DMS79 (cell line): Measurements from ENCODE around the gene F3.

ENCODE experiments used
- DNase-seq: peaks from one replicate; lab custom pipeline; 2025; lab: John Stamatoyannopoulos, UW

F3 gene

DNA sequence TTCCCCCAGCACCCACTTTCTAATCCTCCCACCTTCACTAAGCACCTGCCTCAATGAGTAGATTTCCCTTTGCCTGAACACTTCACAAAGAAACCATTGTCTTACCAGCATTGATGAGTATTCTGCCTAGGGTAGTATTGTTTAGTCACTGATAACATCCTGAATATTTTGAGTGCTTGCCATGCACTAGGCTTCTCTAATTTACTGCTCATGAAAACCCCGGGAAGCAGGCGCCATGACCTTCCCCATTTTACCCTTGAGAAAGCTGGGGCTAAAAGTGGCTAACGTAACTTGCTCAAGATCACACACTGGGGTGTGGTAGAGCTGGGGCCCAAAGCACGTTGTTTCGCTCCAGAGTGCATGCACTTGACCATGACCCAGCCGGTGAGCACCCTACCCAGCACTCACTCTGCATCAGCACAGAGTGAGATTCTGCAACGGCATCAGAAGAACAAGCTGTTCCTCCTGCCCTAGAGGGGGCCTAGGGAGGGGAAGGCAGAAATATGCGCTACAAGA, 10.6 kb upstream of the F3 start:
- DNase-seq: no peak

DNA sequence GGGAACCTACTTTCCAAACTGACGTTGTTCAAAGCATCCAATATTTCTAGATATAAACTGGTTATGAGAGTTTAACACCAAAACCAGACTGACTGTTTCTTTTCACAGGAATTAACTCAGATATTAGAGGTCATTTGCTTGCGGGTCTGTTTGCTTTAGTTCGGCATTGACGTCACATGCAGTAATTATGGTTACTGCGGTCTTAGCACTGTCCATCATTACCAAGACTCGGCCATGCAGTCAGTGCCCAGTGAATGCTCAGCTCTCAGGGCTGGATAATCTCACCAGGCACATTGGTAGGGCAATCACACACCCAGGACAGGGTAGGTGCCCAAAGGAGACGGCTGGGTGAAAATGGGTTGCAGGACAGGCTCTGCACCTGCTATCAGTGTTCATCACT, 9.9 kb upstream of the F3 start:
- DNase-seq: no peak

DNA sequence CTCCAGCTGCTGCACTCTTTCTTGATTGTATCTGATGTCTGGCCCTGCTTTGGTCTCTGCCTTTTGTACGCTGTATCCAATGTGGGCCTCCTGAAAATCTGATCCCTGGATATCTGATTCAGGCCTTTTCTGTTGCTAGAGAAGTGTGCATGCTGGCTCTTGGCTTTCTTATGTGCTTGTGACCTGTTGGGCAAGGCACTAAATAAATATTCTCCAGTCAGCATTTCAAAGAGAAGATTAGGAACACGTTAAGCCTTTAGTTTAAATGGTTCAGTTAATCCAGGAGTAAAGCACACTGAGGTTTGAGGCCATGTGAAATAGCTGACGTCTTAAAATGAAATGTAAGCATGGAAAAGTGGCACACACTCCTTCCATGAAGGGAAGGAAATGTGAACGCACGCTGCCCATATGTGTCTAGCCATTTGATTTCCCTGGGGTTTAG, 9.3 kb upstream of the F3 start:
- DNase-seq: no peak

DNA sequence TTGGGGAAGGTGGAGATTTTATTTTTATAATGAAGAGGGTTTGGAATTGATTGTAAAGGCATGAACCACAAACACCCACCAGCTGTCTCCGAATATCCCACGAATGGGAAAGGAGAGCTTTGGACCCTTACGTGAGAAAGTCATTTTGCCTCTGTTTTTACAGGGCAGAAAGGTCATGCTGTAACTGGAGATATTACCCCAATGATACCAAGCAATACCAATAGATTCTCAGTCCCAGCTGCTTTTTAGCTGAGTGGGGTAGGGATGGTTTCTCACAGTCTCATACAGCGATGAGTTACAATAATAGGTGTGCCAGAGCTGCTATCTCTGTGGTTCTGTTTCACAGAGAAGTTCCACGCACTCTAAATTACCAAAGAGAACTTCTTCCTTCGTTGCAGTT, 8.8 kb upstream of the F3 start:
- DNase-seq: no peak

DNA sequence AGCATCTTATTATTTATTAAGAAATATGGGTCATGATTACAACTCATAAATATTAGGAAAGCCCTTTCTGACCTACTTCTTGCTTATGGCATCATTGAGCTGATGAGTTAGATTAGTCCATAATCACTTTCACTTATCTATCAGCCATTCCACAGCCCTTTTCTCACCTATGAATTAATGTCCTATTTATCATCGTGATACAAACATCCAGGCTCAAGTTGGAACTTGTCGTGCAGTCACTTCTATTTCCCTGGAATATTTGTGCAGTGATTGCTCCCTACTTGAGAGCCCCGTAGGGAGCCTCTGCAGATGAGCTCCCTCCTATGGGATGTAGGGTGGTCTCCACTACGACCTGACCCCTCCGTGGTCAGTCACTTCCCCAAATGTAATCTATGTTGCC, 8.1 kb upstream of the F3 start:
- no peak for DNase-seq

DNA sequence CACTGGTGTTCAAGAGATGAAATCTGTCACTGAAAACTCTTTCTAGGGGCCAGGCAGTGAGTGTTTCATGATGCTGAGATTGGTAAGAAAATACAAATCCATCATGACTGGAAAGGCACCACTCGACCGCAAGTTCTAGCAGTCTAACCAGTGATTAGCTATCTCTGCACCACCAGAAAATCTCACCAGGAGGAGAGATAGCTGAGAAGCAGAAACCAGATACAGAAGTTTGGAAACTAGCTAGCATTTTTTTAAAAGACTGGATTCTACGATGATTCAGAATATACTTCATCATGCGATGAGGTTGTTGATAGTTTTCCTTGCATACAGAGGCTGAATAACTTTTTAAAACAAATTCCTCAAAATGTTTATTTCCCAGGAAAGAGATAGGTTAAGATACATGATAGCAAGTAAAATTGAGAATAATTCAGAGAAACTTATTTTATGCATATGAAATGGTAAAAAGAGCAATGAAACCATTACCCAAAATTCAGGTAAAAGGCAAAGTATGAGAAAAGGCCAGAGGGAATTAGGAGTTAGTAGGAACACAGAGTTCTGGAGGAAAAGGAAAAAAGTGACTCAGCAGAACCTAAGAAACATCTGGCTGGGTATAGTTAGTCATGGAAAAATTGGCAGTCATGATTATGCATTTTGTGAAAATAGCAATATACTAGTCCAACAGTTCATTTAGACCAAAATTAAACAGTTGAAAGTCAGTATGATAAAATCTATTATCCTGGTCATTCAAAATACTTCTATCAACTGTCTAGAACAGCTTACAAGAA, 3.3 kb upstream of the F3 start:
- DNase-seq: no peak

DNA sequence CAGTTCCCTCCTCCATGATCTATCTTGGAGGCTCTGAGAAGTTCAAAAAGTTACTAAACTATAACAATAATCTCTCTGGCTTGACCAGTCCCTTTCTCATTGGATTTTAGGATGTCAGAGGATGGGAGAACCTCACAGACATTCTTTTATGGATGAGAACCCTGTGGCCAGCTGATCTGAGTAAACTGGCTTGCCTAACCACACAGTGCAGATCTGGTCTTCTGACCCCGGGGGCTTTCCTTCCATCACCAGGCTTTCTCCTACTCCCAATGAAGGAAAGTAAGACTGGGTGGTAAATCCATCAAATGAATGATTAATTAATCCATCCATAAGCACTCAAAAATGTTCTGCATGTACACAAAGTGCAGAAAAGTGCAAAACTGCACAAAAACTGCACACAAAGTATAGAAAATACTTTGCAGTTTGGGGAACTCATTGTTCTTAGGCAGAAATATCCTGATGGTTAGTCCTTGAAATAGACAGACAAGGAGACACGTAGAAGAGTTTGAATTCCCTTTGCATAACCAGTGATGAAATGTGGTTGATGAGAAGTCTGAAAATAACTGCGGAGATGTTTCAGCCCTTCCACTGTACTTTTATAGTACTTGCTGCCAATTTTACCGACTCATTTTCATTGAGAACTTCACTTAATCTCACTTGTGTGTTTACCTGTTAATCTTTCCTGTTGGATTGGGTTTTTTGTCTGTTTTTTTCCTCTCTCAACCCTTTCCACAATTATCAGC, 2.5 kb upstream of the F3 start:
- DNase-seq: no peak

DNA sequence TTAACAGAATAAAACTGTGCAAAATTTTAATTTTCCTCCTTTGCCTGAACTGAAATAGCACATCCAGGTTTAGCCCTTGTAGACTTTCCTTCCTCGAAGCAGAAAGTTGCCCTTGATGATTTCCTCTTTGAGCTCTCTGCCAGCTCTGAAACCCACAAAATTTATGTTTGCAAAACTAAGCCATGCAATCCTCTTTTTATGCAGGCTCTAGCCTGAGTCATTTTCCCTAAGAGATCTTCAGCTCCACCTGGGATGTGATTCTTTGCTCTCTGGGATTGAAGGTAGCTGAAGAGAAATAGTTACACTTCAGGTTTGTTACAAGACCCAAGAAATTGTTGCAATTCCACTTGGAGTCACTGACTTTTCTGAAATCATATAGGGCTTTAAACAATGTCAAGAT, 1.4 kb upstream of the F3 start:
- DNase-seq: no peak

DNA sequence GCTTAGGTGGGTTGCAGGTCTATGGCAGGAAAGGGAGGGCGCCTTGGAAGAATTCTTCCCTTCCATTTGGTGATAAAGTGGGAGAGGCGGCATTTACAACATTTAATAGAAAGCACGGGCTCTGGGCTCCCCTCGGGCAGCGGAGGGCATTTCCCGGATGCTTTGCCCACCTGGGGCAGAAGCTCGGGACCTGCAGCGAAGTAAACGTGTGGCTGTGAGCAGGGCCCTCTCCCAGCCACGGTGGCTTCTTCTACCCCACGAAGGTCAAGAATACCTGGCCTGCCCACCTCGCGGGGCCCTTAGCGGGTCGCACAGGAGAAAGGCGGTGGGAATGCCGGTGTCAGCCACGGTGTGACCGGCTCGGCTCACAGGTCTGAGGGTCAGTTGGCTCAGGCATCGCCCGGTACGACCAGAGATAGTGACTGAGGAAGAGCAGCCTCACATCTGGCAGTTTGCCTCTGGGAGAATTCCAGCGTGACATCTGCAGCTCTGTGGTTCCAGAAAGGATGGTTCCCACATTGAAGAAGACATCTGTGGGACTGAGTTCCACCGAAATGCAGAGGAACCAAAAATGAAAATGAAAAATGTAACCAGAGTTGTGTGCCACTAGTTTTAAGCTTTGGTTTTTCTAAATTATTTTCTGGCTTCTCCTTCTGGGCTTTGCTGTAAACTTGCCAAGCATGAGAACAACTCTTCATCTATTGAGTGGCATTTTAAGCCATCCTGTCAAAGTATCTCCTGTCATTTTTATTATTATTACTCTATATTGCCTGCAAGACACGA, 720 bp upstream of the F3 start:
- no peak for DNase-seq

DNA sequence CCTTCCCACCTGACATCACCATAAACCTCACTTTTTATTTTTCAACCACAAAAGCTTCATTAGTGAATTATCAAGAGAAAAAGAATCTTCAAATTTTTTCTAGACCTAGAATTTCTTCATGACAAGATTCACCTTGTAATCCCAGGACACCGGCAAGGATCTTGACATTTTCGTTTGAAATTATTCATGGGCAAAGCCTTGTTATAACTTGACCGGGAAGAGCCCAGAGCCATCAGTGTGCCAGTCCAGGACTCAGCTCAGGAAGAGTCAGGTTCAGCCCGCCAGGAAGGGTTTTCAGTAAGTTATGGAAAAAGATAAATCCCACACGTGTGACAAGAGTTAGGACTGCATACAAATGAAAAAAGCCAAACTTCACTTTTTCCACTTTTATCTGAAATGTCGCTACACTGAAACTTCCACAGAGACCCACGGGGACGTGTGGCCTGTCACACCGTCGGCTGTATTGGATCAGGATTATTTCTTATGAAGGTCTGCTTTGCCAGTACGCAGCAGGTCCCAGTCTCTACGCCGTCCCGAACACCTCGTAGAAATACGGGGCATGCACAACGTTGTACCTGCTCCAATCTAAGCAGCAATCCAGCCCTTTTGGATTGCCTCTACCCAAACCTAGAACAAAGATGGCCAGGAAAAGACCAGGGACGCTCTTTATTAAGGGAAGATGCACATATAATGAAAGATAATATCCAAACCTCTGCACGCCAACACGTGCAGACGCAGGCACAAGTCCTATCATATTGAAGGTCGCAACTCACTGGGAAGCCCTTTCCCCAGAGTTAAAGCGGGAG, 916 bp downstream of the F3 start:
- no peak for DNase-seq

DNA sequence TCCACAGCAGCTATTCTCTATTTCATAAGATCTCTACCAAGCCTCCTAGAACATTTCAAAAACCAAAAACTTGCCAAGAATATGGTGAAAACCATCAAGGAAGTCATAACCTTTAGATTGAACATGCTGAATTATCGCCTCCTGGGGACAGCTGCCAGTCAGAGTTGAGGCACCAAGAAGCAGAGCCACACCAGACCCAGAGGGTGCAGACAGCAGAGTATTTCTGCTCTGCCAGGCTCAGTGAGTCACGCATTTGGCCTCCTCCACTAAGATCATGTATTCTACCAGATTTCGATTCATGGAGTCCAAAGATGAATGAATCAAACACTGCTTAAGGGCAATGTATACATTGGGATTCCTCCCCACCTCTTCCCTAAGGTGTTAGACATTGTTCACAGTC, 2.1 kb downstream of the F3 start:
- no peak for DNase-seq

DNA sequence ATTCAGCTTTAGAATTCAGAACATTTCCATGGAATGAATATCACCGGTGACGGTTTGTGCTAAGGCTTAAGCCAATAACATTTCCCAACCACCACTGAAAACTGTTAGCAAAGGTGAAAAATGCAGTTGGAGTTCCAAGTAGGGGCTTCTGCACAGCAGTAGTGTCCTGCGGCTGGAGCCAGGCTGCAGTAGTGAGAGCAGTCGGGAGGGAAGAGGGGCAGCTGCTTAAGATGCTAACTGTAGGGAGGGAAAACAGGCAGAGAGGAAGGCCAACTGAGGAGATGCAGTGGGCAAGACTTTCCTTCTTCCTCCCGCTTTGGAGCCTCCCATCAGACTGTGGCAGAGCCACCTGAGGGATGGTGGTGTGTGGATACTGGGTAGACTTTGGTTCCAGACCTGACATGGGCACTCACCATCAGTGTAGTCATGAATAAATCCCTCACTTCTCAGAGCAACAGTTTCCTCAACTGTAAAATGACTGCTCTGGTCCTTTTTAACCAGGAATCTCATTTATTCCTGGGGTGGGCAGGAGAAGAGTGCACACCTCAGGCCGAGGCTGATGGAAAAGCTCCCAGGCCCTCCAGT, 3.2 kb downstream of the F3 start:
- DNase-seq: no peak

DNA sequence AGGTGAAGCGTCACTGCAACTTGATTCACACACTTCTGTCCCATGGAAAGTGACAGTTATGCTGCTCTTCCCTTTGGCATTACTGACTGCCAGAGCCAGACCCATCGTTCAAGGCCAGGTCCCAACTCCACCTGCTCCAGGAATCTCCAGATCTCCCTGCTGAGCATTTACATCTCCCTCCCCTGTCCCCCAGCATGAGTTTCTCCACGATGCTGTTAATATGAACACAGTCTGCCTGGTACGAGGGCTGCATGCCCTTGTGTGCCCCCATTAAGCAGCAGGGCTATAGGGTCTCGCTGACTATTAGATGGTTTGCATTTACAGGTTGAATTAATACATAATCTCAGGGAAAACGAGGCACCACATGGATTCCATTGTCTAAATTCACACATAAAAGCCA, 4.3 kb downstream of the F3 start:
- DNase-seq: no peak

DNA sequence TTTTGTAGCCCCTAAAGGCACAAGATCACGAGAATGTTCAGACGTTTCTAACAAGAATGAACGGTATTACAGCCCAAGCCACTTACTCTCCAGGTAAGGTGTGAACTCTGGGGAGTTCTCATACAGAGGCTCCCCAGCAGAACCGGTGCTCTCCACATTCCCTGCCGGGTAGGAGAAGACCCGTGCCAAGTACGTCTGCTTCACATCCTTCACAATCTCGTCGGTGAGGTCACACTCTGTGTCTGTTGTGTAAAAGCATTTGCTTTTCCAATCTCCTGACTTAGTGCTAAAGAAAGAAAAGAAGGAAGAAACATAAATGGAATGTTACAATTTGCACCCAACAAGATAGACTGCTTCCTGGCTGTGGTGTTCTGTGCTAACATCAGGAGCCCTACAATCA, 5.7 kb downstream of the F3 start:
- no peak for DNase-seq

DNA sequence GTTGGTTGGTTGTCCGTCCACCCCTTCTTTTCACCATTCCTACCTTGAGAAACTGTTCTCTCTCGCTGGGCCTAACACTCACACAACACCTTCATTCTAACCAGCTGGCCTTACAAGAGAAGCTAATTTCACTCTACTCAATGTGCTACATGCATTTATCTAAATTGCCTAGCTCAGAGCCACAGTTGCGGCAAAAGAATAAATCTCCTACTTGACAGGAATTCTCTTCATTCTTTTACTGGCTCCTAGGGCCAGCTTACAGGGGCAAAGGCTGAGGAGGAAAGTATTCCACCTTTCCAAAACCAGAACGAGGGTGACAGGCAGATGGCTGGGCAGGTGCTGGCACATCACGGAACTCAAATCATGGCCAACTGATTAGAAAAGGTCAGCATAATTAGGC, 6.5 kb downstream of the F3 start:
- DNase-seq: no peak

DNA sequence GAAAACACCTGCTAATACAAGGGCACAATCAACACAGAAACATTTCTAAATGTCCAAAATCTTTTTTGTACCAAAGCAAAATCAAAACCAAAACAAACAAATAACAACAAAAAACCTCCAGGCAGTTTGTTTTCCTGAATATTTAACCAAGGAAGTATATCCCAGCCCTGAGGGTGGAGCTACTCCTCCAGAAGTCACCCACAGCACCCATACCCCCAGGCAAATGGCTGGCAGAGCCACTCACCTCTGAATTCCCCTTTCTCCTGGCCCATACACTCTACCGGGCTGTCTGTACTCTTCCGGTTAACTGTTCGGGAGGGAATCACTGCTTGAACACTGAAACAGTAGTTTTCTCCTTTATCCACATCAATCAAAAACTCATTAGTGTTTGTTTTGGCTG, 9.5 kb downstream of the F3 start:
- DNase-seq: no peak

DNA sequence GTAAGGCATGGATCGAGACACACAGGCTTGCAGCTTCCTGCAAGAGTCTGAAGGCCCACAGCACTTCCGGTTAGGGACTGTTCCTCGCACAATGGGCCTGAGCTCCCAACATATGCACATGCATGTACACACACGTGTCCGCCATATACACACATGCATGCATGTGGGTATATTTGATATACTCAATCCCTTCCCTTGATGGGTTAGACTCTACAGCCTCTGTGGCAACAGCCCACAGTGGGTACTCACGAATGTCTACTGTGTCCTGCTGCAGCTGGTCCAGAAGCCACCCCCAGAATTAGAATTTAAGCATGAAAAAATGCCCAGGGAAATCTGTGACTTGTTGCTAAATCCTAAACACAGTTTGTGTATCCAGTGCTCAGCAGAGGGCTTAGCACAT, 9.9 kb downstream of the F3 start:
- DNase-seq: no peak

DNA sequence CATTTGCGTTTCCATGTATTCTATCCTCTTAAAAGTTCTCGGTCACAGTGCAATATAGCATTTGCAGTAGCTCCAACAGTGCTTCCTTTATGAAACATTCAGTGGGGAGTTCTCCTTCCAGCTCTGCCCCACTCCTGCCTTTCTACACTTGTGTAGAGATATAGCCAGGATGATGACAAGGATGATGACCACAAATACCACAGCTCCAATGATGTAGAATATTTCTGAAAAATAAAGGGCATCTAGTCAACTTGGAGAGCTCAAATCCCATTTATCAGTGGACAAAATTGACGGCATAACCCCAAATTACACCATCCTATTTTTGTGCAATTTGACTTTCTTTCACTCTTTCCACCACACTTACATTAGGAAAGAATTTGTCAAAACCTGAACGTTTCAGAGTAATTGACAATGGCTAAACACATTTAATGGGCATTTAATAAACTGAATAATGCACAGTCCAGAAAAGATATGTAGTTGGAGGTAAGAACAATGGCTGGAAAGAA, 11.1 kb downstream of the F3 start:
- no peak for DNase-seq

DNA sequence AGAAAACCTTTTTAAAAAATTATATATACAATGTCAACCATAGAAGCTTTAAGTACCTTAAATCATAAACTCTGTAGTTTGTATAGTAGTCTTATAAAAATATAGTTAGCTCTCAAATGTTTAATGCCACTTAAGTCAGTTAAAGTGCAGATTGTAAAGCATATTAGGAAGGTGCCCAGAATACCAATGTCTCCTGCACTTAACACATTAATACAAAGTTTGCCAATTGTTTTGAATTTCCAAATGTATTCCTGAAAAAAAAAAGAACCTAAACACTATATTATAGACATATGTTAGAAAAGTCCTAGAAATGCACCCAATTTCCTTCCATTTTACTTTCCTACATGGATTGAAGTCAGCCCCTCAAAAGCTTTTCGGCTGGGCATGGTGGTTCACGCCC, 12.1 kb downstream of the F3 start:
- no peak for DNase-seq

DNA sequence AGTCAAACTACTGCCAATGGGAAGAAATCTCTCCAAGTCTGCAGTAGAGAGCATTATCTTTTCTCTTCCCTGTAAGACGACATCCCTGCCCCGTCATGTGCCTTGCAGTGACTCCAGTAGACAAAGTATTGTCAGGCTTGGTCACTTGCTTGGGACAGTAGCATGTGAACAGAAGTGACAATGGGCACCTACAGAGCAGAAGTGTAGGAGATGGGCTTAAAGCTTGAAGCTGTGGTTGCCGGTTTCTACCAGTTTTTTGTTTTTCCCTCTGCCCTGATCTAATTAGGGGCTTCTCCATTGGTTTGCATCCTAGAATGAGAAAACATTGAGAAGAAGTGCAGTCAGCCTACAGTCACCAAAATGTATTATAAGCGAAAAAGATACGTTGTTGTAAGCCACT, 12.7 kb downstream of the F3 start:
- no peak for DNase-seq

DNA sequence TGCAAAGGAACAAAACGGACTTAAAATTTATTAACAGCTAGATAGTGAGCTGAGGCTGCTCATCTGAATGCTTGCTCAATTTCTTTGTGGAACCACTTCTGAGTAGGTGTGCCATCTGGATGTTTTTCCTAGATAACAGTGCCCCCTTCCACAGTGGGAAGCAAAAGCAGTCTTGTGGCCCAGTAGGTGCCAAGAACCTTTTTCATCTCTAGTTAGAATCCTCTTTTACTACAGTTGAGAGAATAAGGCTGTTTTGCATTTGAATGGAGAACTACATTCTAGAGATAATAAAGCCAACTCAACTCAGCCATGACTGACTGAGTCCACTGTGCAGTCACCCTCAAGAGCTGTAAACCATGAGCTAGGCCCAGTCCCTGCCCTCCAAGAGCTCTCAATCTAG, 13.3 kb downstream of the F3 start:
- no peak for DNase-seq
